Liver (tissue), 9 donors: ENCODE results near the gene UNG. TPM values are rescaled to one million over a fixed set of nuclear protein-coding genes. Genes with fewer than 3 reads are reported as not detected.

Experiments used
- DNase-seq: peaks from one replicate; pipeline ENCODE4 v3.0.0-alpha.2; 2017; ENCODE audit warnings: low spot score
- H3K27ac ChIP-seq, 2 donors: one replicate each; pipeline ENCODE4 v1.7.0; 2013; ENCODE audit warnings: inconsistent platforms in 2 of 2, low read length in 2 of 2, control low read depth in 1 of 2, low read depth in 1 of 2, mild to moderate bottlenecking in 1 of 2
- H3K27me3 ChIP-seq, 4 donors: one replicate each; pipeline versions ENCODE4 v1.6.1 to v1.7.0; 2013; ENCODE audit warnings: low read length in 3 of 4, inconsistent platforms in 1 of 4, mild to moderate bottlenecking in 1 of 4, moderate library complexity in 1 of 4; ENCODE audit not compliant: control insufficient read depth in 4 of 4, insufficient read depth in 4 of 4
- H3K36me3 ChIP-seq, 4 donors: one replicate each; pipeline versions ENCODE4 v1.6.1 to v1.7.0; 2013; ENCODE audit warnings: low read length in 3 of 4, mild to moderate bottlenecking in 3 of 4, low read depth in 1 of 4, moderate library complexity in 1 of 4; ENCODE audit not compliant: control insufficient read depth in 4 of 4, insufficient read depth in 3 of 4
- H3K4me1 ChIP-seq, 4 donors: one replicate each; pipeline versions ENCODE4 v1.6.1 to v1.7.0; 2013; ENCODE audit warnings: low read length in 3 of 4, mild to moderate bottlenecking in 3 of 4, moderate library complexity in 1 of 4; ENCODE audit not compliant: control insufficient read depth in 4 of 4, insufficient read depth in 4 of 4
- H3K4me3 ChIP-seq, 3 donors: one replicate each; pipeline versions ENCODE4 v1.6.1 to v1.7.0; 2013; ENCODE audit warnings: low read length in 3 of 3, control low read depth in 1 of 3, low read depth in 1 of 3, mild to moderate bottlenecking in 1 of 3
- H3K9ac ChIP-seq, 2 donors: one replicate each; pipeline ENCODE4 v1.7.0; 2013; ENCODE audit warnings: low read length in 2 of 2, mild to moderate bottlenecking in 2 of 2, moderate library complexity in 2 of 2, control low read depth in 1 of 2, low read depth in 1 of 2
- H3K9me3 ChIP-seq, 4 donors: one replicate each; pipeline versions ENCODE4 v1.6.1 to v1.7.0; 2013; ENCODE audit warnings: low read length in 3 of 4; ENCODE audit not compliant: control insufficient read depth in 4 of 4
- ATF3 ChIP-seq: IDR thresholded peaks from 2 replicates; pipeline ENCODE4 v1.6.1; 2016; ENCODE audit warnings: antibody characterized with exemption
- CTCF ChIP-seq: fragments of 150-350 bp; IDR thresholded peaks from 2 replicates; pipeline ENCODE4 v1.5.1; 2017; ENCODE audit warnings: improper control_type of control experiment, low read depth, low read length; ENCODE audit not compliant: missing input control
- EGR1 ChIP-seq, 2 donors: IDR thresholded peaks; 2 replicates each; pipeline ENCODE4 v1.6.1; 2016 to 2018; ENCODE audit warnings: antibody characterized with exemption in 2 of 2, low read depth in 2 of 2
- FOXA1 ChIP-seq: IDR thresholded peaks from 2 replicates; pipeline ENCODE4 v1.6.1; 2016; ENCODE audit warnings: antibody characterized with exemption
- FOXA2 ChIP-seq: IDR thresholded peaks from 2 replicates; pipeline ENCODE4 v1.6.1; 2016; ENCODE audit warnings: antibody characterized with exemption
- GABPA ChIP-seq, 2 donors: IDR thresholded peaks in 1 of 2; conservative IDR thresholded peaks in 1 of 2; 2 replicates each; pipeline ENCODE4 v1.6.1; 2016; ENCODE audit warnings: antibody characterized with exemption in 2 of 2, mild to moderate bottlenecking in 1 of 2, moderate library complexity in 1 of 2
- HNF4A ChIP-seq, 2 donors: conservative IDR thresholded peaks; 2 replicates each; pipeline ENCODE4 v1.6.1; 2016; ENCODE audit warnings: antibody characterized with exemption in 2 of 2, mild to moderate bottlenecking in 2 of 2
- HNF4G ChIP-seq: IDR thresholded peaks from 2 replicates; pipeline ENCODE4 v1.6.1; 2016; ENCODE audit warnings: antibody characterized with exemption
- JUND ChIP-seq, 2 donors: IDR thresholded peaks; 2 replicates each; pipeline ENCODE4 v1.6.1; 2016; ENCODE audit warnings: antibody characterized with exemption in 2 of 2
- MAX ChIP-seq: IDR thresholded peaks from 2 replicates; pipeline ENCODE4 v1.6.1; 2016; ENCODE audit warnings: antibody characterized with exemption
- NR2F2 ChIP-seq: IDR thresholded peaks from 2 replicates; pipeline ENCODE4 v1.6.1; 2016; ENCODE audit warnings: antibody characterized with exemption
- RAD21 ChIP-seq, 2 donors: IDR thresholded peaks; 2 replicates each; pipeline ENCODE4 v1.6.1; 2016; ENCODE audit warnings: antibody characterized with exemption in 2 of 2, mild to moderate bottlenecking in 2 of 2
- REST ChIP-seq: IDR thresholded peaks from 2 replicates; pipeline ENCODE4 v1.6.1; 2016; ENCODE audit warnings: antibody characterized with exemption, mild to moderate bottlenecking
- RXRA ChIP-seq, 2 donors: IDR thresholded peaks; 2 replicates each; pipeline ENCODE4 v1.6.1; 2017 to 2018; ENCODE audit warnings: antibody characterized with exemption in 2 of 2, mild to moderate bottlenecking in 1 of 2
- SP1 ChIP-seq: IDR thresholded peaks from 2 replicates; pipeline ENCODE4 v1.6.1; 2018; ENCODE audit warnings: antibody characterized with exemption, mild to moderate bottlenecking
- TAF1 ChIP-seq: conservative IDR thresholded peaks from 2 replicates; pipeline ENCODE4 v1.6.1; 2016; ENCODE audit warnings: antibody characterized with exemption, mild to moderate bottlenecking
- YY1 ChIP-seq: IDR thresholded peaks from 2 replicates; pipeline ENCODE4 v1.6.1; 2016; ENCODE audit warnings: antibody characterized with exemption, mild to moderate bottlenecking
- ZBTB33 ChIP-seq: IDR thresholded peaks from 2 replicates; pipeline ENCODE4 v1.6.1; 2016; ENCODE audit warnings: antibody characterized with exemption
- WGBS: extraction: QIAGEN DNeasy Blood & Tissue Kit; methylation state at CpG from one replicate; pipeline ENCODE4 v1.1.7; 2013; 5-methylcytosine and 5-hydroxymethylcytosine counted together
- polyA plus RNA-seq, 2 donors: library from polyadenylated mRNA; stranded (reverse) in 1 of 2; unstranded in 1 of 2; fragments of 200-250 nt in 1 of 2; fragments of >200 nt in 1 of 2; fragmentation: Nextera tagmentation in 1 of 2; extraction: Ambion mirVana in 1 of 2; gene quantifications; one replicate each; pipeline versions ENCODE4 v1.2.1 to v1.2.3, GENCODE V29; 2013 to 2015
- total RNA-seq, 2 donors: library from RNA; depleted of rRNA; stranded (reverse); fragments of >200 nt; gene quantifications; one replicate each; pipeline ENCODE4 v1.2.3, GENCODE V29; 2014
- donor health status: healthy.
- donor health status: healthy.
- donor health status: healthy.
- donor health status: healthy.
- donor health status: healthy.

Gene UNG
- total and polyA plus RNA-seq, 4 donors, result 9.4 to 22.1 (median 14.9) TPM

- Histone ChIP-seq H3K27me3 (no peaks in the 10 kb centered on the region), H3K9me3 (no peaks in the 10 kb centered on the region), H3K9ac (no peak overlapping the region), H3K4me1 (peaks cover 13 to 75% (median 56%) of the 10 kb centered on the region in 4 donors), H3K4me3 (no peak overlapping the region), H3K27ac (peak overlapping the region; percentile 9 to 37), H3K36me3 (peaks cover 0 to 12% (median 5%) of the 10 kb centered on the region in 4 donors)
- WGBS, result 73% methylated on average over 2 of the region's 2 CpGs
- TF ChIP-seq REST (no peak), RAD21 (IDR thresholded peaks at IDR 0.05) (no peak), HNF4G (no peak), HNF4A (conservative IDR thresholded peaks at IDR 0.05) (no peak), SP1 (peak; percentile 36), RXRA (IDR thresholded peaks at IDR 0.05) (peak; percentile 11 to 22), TAF1 (no peak), MAX (no peak), YY1 (no peak), NR2F2 (peak; percentile 94), GABPA (IDR thresholded peaks at IDR 0.05 in 1 of 2, conservative IDR thresholded peaks at IDR 0.05 in 1 of 2) (no peak), FOXA1 (no peak)
- DNase-seq, result no peak
Measured at GRCh38 chr12:109137055-109137454, 39.7 kb downstream of the UNG start.

GRCh38 chr12:109139360-109139759 is 42.0 kb downstream of the UNG start:
- H3K36me3 ChIP-seq, result peaks cover 0 to 12% (median 5%) of the 10 kb centered on the region in 4 donors
- no peak overlapping the region for H3K9ac ChIP-seq
- WGBS, result 90% methylated on average over 9 of the region's 9 CpGs
- no peaks in the 10 kb centered on the region for H3K27me3 ChIP-seq
- H3K27ac ChIP-seq, result no peak overlapping the region
- peaks cover 17 to 78% (median 57%) of the 10 kb centered on the region in 4 donors for H3K4me1 ChIP-seq
- no peaks in the 10 kb centered on the region for H3K9me3 ChIP-seq
- no peak overlapping the region for H3K4me3 ChIP-seq
- no peak for DNase-seq
- TF ChIP-seq ATF3, result no peak
- TF ChIP-seq RXRA (IDR thresholded peaks at IDR 0.05), result no peak
- no peak for TF ChIP-seq HNF4A (conservative IDR thresholded peaks at IDR 0.05)
- TF ChIP-seq GABPA (IDR thresholded peaks at IDR 0.05 in 1 of 2, conservative IDR thresholded peaks at IDR 0.05 in 1 of 2), result no peak
- TF ChIP-seq YY1, result no peak
- no peak for TF ChIP-seq SP1
- no peak for TF ChIP-seq NR2F2
- no peak for TF ChIP-seq RAD21 (IDR thresholded peaks at IDR 0.05)
- TF ChIP-seq EGR1 (IDR thresholded peaks at IDR 0.05; ENCODE audit: low read depth in 2 of 2), result no peak
- TF ChIP-seq FOXA1, result no peak
- no peak for TF ChIP-seq MAX
- no peak for TF ChIP-seq REST
- no peak for TF ChIP-seq TAF1
- no peak for TF ChIP-seq ZBTB33
- no peak for TF ChIP-seq HNF4G
- TF ChIP-seq FOXA2, result no peak
- TF ChIP-seq JUND (IDR thresholded peaks at IDR 0.05), result no peak
- no peak for TF ChIP-seq CTCF
